Hepatocyte (in vitro differentiated cells): ENCODE data around the gene ENTHD1.

ENCODE experiments used
- EZH2 ChIP-seq: fragments of 200-600 bp; sonication (generic); IDR thresholded peaks from 2 replicates; pipeline ENCODE4 v1.6.1; 2016; ENCODE audit warnings: antibody characterized with exemption, mild to moderate bottlenecking, borderline replicate concordance
- TF ChIP-seq, protein P1 (sequence below): fragments of 200-600 bp; sonication (generic); IDR thresholded peaks from 2 replicates; pipeline ENCODE4 v1.5.1; 2016; ENCODE audit warnings: antibody characterized with exemption, mild to moderate bottlenecking; ENCODE audit not compliant: poor library complexity

- TF ChIP-seq, protein P1, sequence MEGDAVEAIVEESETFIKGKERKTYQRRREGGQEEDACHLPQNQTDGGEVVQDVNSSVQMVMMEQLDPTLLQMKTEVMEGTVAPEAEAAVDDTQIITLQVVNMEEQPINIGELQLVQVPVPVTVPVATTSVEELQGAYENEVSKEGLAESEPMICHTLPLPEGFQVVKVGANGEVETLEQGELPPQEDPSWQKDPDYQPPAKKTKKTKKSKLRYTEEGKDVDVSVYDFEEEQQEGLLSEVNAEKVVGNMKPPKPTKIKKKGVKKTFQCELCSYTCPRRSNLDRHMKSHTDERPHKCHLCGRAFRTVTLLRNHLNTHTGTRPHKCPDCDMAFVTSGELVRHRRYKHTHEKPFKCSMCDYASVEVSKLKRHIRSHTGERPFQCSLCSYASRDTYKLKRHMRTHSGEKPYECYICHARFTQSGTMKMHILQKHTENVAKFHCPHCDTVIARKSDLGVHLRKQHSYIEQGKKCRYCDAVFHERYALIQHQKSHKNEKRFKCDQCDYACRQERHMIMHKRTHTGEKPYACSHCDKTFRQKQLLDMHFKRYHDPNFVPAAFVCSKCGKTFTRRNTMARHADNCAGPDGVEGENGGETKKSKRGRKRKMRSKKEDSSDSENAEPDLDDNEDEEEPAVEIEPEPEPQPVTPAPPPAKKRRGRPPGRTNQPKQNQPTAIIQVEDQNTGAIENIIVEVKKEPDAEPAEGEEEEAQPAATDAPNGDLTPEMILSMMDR = no peak
- no peak for TF ChIP-seq EZH2
These were observed 179.7 kb downstream of the ENTHD1 start for GRCh38 chr22:39713799-39714290.
